Activated T-helper 1 cell treated with Interleukin-2 at 50 U/mL for 16 hours (primary cell): ENCODE results near the gene WNT2.
"Not testable (repeated sequence)": the region's sequence is repeated elsewhere in the genome, so short reads cannot be mapped to it uniquely, and the experiment has no call there.

Source experiments
- DNase-seq: peaks from one replicate; pipeline ENCODE4 v3.0.0-alpha.2; 2020; ENCODE audit warnings: low read depth

WNT2 gene

DNA sequence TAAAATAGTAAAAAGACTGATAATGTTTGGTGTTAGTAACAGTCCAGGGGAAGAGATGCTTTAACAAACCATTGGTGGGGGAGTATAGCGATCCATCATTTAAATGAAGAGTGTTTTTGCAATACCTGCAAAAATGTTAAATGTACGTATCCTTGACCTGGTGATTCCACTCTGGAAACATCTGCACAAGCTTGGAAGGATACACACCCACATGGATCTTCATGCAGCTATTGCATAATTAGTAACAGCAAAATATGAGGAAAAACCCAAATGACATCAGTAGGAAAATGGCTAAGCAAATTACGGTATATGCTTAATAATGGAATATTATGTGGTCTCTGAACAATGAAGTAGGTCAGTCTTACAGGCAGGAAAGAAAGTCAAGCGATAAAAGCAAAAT, 20.5 kb downstream of the WNT2 start:
- DNase-seq: no peak

GRCh38 chr7:117300506-117300905, 22.4 kb downstream of the WNT2 start:
- not testable (repeated sequence) for DNase-seq

- no peak for DNase-seq
Measured at GRCh38 chr7:117297606-117298005, 25.3 kb downstream of the WNT2 start.

DNA sequence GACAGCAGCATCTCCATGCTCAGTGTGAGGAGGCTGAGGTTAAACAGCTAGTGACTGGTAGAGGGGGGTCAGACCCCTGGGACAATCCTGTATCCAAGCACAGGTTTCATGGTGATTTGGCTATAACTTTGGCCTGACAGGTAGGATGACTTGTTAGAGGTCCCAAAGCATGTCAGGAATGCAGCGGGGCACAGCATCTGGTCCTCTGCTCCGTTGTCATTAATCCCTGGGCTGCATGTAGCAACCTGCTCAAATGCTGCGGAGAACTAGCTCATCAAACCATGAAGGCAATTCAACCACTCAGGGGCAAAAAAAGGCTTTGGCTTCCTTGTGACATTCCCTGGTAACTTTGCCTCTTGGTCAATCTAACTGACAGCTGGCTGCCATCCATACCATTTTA, 26.8 kb downstream of the WNT2 start:
- no peak for DNase-seq

GRCh38 chr7:117285826-117286225, 37.0 kb downstream of the WNT2 start:
- no peak for DNase-seq

GRCh38 chr7:117284692-117285091, 38.2 kb downstream of the WNT2 start:
- DNase-seq: no peak

GRCh38 chr7:117283779-117284178, 39.1 kb downstream of the WNT2 start:
- no peak for DNase-seq

DNA sequence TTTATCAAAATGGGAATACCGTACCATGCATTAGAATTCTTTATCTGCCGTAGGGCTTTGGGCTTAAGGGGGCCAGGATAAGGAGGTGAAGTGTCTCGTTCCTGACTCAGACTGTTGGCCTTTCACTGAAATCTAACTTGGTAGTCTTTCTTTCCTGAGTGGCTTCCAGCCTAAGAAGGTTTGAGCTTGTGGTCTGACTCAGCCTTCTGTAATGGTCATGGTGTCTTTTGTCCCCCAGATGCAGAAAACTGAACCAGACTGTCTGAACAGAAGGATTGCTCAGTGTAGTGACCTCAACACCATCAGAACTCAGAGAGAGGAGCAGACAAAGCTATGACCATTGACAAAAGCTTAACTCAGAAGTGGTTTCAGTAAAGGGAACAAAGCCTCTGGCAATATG, 39.5 kb downstream of the WNT2 start:
- no peak for DNase-seq

DNA sequence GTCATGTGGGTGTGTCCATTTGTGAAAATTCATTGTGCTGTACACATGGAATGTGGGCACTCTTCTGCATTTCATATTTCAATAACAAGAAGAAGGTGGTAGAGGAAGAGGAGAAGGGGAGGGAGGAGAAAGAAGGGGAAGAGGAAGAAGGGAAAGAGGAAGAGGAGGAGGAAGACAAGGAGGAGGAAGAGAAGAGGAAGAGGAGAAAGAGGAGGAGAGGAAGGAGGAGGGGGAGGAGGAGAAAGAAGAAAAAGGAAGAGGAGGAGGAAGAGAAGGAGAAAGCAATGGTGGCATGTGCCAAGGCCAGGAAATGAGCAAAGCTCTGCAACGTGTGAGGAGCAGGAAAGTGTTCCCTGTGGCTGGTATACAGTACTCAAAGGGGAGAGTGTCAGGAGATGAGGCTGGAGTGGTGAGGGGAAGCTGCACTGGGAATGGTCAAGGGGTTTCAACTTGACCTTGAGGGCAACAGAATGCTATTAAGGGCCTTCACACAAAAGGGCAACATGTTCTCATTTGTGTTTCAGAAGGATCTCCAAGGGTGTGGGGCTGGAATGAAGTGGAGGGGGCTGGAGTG, 40.5 kb downstream of the WNT2 start:
- DNase-seq: no peak

- DNase-seq: no peak
Measured at GRCh38 chr7:117281562-117281961, 41.3 kb downstream of the WNT2 start.

GRCh38 chr7:117279931-117280557, 42.8 kb downstream of the WNT2 start:
- no peak for DNase-seq

DNA sequence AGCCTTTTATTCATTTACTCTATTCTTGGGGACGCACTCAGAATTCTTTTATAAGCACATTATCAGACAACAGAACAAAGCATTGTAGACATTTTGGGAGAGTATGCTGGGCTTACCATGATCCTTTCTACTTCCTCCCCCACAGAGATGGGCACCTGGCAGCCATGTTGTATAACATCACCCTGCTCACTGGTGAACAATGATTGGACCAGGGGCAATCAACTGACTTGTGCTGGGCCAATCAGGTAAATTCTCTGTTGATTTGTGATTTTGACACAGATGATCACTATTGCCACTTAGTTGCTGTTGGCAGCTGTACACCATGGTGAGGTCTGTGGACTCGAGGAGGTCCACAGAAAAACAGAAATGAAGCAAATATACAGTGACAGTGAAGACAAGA, 43.7 kb downstream of the WNT2 start:
- no peak for DNase-seq

- DNase-seq: no peak
Measured at GRCh38 chr7:117278040-117278439, 44.8 kb downstream of the WNT2 start.

GRCh38 chr7:117277576-117277975, 45.3 kb downstream of the WNT2 start:
- no peak for DNase-seq

GRCh38 chr7:117274951-117275350, 47.9 kb downstream of the WNT2 start:
- no peak for DNase-seq

DNA sequence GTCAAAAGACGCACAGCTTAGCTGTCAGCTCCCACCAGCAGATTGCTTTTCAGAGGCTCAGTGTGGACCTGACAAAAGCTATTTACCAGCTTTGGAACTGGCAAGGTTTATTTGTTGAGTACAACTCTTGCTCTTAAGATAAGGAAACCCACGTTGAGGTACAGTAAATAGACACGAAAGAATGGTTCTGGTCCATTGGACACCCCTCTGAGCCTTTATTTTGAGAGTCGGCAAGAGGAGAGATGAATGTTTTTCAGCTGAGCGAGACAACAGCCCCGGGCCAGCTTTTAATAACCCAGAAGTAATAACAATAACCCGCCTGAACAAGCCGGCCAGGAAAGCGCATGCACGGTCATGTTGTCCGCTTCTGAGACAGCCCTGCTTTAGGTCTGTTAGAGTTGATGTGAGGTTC, 49.0 kb downstream of the WNT2 start:
- no peak for DNase-seq

- DNase-seq: no peak
Measured at GRCh38 chr7:117273325-117273724, 49.5 kb downstream of the WNT2 start.

GRCh38 chr7:117272017-117272759, 50.7 kb downstream of the WNT2 start:
- DNase-seq: no peak

- DNase-seq: no peak
Measured at GRCh38 chr7:117271566-117271965, 51.3 kb downstream of the WNT2 start.

- no peak for DNase-seq
Measured at GRCh38 chr7:117270371-117270770, 52.5 kb downstream of the WNT2 start.

DNA sequence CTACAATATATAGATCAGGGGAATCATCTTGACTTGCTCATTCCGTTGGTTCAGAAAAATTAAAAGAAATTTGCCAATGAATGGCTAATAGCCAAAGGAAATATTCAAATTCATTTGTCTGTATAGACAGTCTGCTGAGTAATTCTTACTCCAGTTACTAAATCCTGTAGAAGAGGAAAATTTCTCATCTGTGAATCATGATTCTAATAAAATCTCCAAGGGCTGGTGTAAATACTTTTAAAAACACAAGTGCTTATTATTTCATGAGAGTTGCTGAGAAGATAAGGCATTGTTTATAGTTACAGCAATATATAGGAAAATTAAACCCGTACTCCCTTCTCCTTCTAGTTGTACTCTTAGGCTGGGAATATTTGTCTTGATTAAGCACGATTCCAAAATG, 53.0 kb downstream of the WNT2 start:
- DNase-seq: no peak

GRCh38 chr7:117269417-117269816, 53.4 kb downstream of the WNT2 start:
- DNase-seq: no peak

DNA sequence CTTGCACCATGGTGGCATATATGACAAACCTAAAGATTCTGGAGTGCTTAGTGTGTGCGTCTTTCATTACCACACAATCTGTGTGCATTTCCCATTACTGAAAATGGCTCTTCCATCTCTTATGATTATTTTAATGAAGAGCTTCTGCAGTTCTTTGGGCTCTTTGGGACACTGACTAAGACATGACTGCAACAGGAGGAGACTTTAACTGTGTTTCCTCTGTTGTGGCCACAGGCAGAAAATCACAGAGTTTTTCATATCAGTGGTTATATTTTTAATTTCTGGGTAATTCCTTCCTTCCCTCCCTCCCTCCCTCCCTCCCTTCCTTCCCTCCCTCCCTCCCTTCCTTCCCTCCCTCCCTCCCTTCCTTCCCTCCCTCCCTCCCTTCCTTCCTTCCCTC, 58.1 kb downstream of the WNT2 start:
- DNase-seq: no peak

DNA sequence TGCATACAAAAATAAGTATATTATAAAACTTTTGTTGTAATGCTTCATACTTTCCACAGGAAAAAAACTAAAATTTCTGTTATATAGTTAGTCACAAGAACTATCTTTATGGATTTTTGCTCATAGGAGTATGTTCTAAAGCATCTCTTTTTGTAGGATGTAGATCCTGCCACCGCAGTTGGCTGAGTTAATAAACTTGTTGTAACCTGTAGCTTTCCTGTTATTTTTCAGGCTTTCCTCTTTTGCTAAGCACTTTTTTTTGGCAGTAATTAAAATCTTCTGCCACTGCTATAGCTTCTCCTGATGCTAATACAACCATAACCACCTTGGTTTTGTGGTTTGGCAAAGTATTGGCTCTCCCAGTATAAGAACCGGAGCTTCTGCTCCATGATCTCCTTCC, 60.3 kb downstream of the WNT2 start:
- DNase-seq: no peak
